Measurements from ENCODE around the gene CLC.
"Not testable (repeated sequence)": the region's sequence is repeated elsewhere in the genome, so short reads cannot be mapped to it uniquely, and the experiment has no call there.

The CLC gene

GRCh38 chr19:39728040-39728439, 9.8 kb downstream of the CLC start:
- no peak for DNase-seq

- no peak for DNase-seq
Observed at GRCh38 chr19:39727070-39727800, 10.6 kb downstream of the CLC start.

- DNase-seq: no peak
Observed at GRCh38 chr19:39725995-39726394, 11.8 kb downstream of the CLC start.

GRCh38 chr19:39720144-39720543, 17.7 kb downstream of the CLC start:
- DNase-seq: not testable (repeated sequence)

- no peak for DNase-seq
Observed at GRCh38 chr19:39710333-39710890, 27.4 kb downstream of the CLC start.

- DNase-seq: no peak
Observed at GRCh38 chr19:39709026-39709872, 28.6 kb downstream of the CLC start.

GRCh38 chr19:39708594-39708993, 29.2 kb downstream of the CLC start:
- no peak for DNase-seq

- no peak for DNase-seq
Observed at GRCh38 chr19:39705578-39706188, 32.1 kb downstream of the CLC start.

- no peak for DNase-seq
Observed at GRCh38 chr19:39704181-39705044, 33.4 kb downstream of the CLC start, which contains the start of gene LGALS14. Gene LGALS14, plus strand, starts transcription at chr19:39704481. Its CDS starts 48 bp downstream, at chr19:39704529.

- DNase-seq: no peak
Observed at GRCh38 chr19:39701291-39701690, 36.5 kb downstream of the CLC start.

- DNase-seq: no peak
Observed at GRCh38 chr19:39698535-39698934, 39.3 kb downstream of the CLC start.

- DNase-seq: no peak
Observed at GRCh38 chr19:39696387-39696786, 41.4 kb downstream of the CLC start.

GRCh38 chr19:39695759-39696158, 42.1 kb downstream of the CLC start:
- no peak for DNase-seq

GRCh38 chr19:39692822-39693221, 45.0 kb downstream of the CLC start:
- no peak for DNase-seq

GRCh38 chr19:39692166-39692565, 45.7 kb downstream of the CLC start:
- no peak for DNase-seq

- DNase-seq: not testable (repeated sequence)
Observed at GRCh38 chr19:39688637-39689036, 49.2 kb downstream of the CLC start.

GRCh38 chr19:39686739-39687138, 51.1 kb downstream of the CLC start:
- DNase-seq: no peak

- DNase-seq: no peak
Observed at GRCh38 chr19:39684267-39684666, 53.6 kb downstream of the CLC start.

- no peak for DNase-seq
Observed at GRCh38 chr19:39681416-39681815, 56.4 kb downstream of the CLC start.

Data from T-helper 9 cell (primary cell).